SKM-1 (cell line): ENCODE measurements around the gene TMUB2.
"Not testable (repeated sequence)": the region's sequence is repeated elsewhere in the genome, so short reads cannot be mapped to it uniquely, and the experiment has no call there.

ENCODE experiments used
- DNase-seq: peaks from one replicate; lab custom pipeline; 2025; ENCODE audit not compliant: unreplicated experiment; lab: John Stamatoyannopoulos, UW

Gene TMUB2

DNA sequence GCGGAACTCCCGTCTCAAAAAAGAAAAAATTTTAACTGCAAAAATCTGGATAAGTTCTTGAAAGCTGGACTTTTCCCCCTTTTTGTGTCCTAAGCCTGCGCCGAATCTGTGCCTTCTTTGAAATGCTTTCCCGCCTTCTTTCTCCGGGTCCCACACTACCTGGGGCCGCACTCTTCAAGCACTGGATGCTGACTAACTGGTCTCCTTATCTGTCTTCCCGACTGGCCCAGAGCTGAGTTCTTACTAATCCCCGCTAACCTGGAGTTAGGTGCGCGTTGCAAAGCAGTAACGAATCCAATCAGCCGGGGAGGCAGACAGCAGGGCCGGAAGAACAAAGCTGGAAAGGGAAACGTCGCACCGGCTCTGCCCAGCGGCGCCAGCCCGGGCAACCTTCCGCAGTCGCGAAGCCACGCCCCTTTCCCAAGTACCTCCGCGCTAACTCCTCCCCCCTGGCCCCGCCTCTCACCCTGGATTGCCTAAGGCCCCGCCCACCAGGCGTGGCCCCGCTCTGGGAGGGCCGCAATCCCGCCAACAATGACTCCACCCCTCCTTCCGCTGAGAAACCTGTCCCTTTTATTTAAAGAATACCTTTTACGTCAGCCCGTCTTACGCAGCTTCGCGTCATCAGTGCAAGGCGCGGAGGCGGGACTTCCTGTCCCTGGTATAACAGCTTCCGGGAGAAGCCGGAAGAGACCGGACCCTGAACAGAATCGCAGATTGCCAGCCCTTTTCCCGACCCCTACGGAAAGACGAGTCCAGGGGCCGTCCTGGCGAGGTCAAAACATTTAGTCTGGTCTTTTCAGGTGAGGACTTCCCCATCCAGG lies at the start of gene TMUB2:
Gene TMUB2, plus strand, starts transcription at position 666 of the 824 bp plus-strand sequence. CDS start 737 bp downstream, outside the sequence.
- peak; percentile 99 for DNase-seq

DNA sequence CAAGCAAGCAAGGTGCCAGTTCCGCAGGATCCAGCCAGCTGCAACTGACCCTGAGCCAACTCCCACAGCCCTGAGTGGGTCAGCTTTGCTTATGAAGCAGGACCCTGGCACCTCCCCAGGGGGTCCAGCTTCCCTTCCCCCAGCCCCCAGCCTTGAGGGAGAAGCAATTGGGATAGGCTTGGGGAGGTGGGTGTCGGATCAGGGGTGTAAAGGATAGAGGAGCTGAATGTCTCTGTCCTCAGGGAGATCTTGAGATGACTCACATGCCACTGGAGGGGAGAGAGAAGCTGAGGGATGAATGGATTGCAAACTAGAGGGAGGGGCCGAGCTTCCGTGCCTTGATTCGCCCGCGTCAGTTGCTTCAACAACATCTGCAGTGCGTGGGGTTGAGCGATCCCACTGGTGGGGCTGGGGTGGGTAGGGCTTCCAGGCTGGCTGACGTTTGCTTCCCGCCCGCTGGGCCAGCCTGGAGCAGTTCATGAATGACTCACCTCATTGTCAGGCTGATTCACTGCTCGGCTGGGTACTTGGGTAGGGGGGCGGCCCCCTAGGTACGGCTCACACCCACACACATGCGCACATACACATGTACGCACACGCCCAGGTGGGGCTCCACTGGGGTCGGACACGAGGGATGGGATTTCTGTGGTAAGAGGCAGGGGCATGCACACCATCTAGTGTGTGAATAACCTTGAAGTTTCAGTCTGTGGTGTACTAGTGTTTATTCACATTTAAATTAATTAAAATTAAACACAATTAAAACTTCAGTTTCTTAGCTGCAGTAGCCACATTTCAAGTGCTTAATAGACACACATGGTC lies 48.7 kb upstream of the TMUB2 start:
- DNase-seq: no peak

DNA sequence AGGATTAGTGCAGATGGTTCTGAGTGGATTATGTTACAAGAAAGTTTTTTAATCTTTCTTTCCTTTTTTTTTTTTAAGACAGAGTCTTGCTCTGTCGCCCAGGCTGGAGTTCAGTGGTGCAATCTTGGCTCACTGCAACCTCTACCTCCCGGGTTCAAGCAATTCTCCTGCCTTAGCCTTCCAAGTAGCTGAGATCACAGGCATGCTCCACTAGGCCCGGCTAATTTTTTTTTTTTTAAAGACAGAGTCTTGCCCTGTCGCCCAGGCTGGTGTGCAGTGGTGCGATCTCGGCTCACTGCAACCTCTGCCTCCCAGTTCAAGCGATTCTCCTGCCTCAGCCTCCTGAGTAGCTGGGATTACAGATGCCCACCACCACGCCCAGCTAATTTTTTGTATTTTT lies 42.9 kb upstream of the TMUB2 start:
- not testable (repeated sequence) for DNase-seq

GRCh38 chr17:44144966-44145739 lies 41.6 kb upstream of the TMUB2 start:
- DNase-seq: no peak

- no peak for DNase-seq
Observed at GRCh38 chr17:44146375-44147346, 40.1 kb upstream of the TMUB2 start.

DNA sequence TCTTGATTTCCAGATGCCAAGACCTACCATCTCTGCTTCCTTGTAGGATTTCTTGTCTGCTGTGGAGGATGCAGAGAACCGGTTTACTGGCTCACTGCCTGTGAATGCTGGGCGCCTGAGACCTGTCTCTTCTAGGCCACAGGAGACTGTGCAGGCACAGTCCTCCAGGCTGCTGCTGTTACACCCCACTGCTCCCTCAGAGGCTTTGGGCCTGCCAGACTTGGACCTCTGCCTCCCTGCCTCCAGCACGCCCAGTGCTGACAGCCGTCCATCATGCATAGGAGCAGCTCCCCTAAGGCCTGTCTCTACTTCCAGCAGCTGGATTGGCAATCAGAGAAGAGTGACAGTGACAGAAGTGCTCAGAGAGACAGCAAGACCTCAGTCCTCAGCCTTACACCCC lies 39.0 kb upstream of the TMUB2 start:
- no peak for DNase-seq

- not testable (repeated sequence) for DNase-seq
Observed at GRCh38 chr17:44149066-44149465, 37.7 kb upstream of the TMUB2 start.

GRCh38 chr17:44149750-44150329 lies 36.9 kb upstream of the TMUB2 start:
- DNase-seq: no peak

DNA sequence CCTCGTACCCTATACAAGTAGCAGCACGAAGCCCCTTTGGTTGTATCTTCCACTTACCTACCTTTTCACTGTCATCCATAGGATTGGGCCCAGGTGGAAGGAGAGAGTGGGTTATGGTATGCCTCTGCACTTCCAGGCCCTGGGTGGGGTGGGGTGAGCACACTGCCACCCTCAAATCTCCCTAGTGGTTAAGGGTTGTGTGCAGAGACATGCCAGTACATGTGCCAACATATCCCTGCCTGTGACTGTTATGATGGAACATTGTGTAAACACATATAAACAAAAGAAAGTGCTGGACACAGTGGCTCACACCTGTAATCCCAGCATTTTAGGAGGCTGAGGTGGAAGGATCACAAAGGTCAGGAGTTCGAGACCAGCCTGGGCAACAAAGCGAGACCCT lies 33.9 kb upstream of the TMUB2 start:
- DNase-seq: no peak

- no peak for DNase-seq
Observed at GRCh38 chr17:44155488-44155887, 31.3 kb upstream of the TMUB2 start.

GRCh38 chr17:44159519-44160210 lies 27.1 kb upstream of the TMUB2 start:
- DNase-seq: no peak

GRCh38 chr17:44164476-44164875 lies 22.3 kb upstream of the TMUB2 start:
- DNase-seq: no peak

- no peak for DNase-seq
Observed at GRCh38 chr17:44167181-44167861, 19.5 kb upstream of the TMUB2 start.

DNA sequence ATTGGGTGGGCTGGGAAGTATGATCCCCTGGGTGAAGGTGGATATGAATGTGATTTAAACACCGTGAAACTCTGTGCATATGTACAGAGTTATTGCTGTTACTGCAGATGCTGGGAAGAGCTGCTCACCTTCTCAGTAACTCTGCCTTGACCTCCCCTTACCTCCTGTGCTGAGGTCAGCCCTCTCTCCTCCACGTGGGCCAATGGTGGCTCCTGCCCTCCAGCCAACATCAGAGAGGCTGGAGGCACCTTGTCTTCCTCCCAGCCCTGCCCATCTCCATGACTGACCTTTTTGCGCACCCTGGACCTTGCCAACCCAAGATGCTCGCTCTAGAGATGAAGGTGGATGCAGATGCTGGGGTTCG lies 16.7 kb upstream of the TMUB2 start:
- no peak for DNase-seq

GRCh38 chr17:44170499-44171201 lies 16.1 kb upstream of the TMUB2 start, which contains the start of gene ASB16:
Gene ASB16 (plus strand): TSS chr17:44170704. CDS start chr17:44170790, 86 bp downstream.
- no peak for DNase-seq

- no peak for DNase-seq
Observed at GRCh38 chr17:44171931-44172455, 14.8 kb upstream of the TMUB2 start.

DNA sequence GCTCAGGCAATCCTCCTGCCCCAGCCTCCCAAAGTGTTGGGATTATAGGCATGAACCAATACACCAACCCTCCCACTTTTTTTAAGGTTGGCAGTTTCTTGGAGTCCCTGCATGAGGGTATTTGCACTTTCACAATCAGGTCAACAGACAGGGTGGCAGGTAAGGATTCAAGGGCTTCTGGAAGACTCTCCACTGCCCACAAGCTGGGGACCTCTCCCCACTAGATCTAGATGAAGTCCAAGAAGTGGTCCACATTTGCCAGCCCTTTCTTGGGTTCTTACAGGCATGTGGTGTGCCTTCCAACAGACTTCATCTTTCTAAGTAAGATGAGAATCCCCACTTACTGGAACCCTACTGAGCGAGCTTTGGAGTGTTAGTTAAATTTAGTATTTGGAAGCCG lies 12.3 kb upstream of the TMUB2 start:
- DNase-seq: no peak

- DNase-seq: no peak
Observed at GRCh38 chr17:44176257-44176656, 10.5 kb upstream of the TMUB2 start.
